Spinal cord (tissue), 10 donors: ENCODE measurements around the gene GOLGA6L7. TPM values are rescaled to one million over a fixed set of nuclear protein-coding genes. Genes with fewer than 3 reads are reported as not detected.
"Not testable (repeated sequence)": the region's sequence is repeated elsewhere in the genome, so short reads cannot be mapped to it uniquely, and the experiment has no call there.

Experiments
- DNase-seq, 6 donors: peaks; one replicate each; pipeline versions ENCODE4 v3.0.0 to v3.0.0-alpha.2; 2013 to 2015; ENCODE audit warnings: low spot score in 6 of 6, low read depth in 4 of 6
- H3K27ac ChIP-seq: one replicate; pipeline ENCODE4 v1.5.1; 2013; ENCODE audit warnings: low read depth, low read length, control low read depth
- H3K27me3 ChIP-seq: one replicate; pipeline ENCODE4 v1.6.1; 2013; ENCODE audit warnings: low read length; ENCODE audit not compliant: control insufficient read depth, insufficient read depth
- H3K36me3 ChIP-seq: one replicate; pipeline ENCODE4 v1.6.1; 2013; ENCODE audit warnings: low read length; ENCODE audit not compliant: control insufficient read depth, insufficient read depth
- H3K4me1 ChIP-seq: one replicate; pipeline ENCODE4 v1.6.1; 2013; ENCODE audit warnings: low read length; ENCODE audit not compliant: control insufficient read depth, insufficient read depth
- H3K4me3 ChIP-seq: one replicate; pipeline ENCODE4 v1.5.1; 2013; ENCODE audit warnings: low read depth, low read length, control low read depth
- H3K9me3 ChIP-seq: one replicate; pipeline ENCODE4 v1.6.1; 2013; ENCODE audit warnings: low read length; ENCODE audit not compliant: control insufficient read depth, insufficient read depth
- WGBS: methylation state at CpG from one replicate; pipeline ENCODE4 v1.1.5; 2013; ENCODE audit warnings: missing lambda C conversion rate; ENCODE audit not compliant: insufficient coverage; 5-methylcytosine and 5-hydroxymethylcytosine counted together
- polyA plus RNA-seq, 2 donors: library from polyadenylated mRNA; unstranded; fragments of 120-200 nt; gene quantifications; one replicate each; pipeline ENCODE4 v1.2.1, GENCODE V29; 2013; ENCODE audit not compliant: insufficient read length in 2 of 2
- total RNA-seq, 2 donors: library from RNA; depleted of rRNA in 1 of 2; stranded (reverse); fragments of 120-200 nt in 1 of 2; fragments of >200 nt in 1 of 2; gene quantifications; one replicate each; pipeline versions ENCODE4 v1.2.3 to v1.2.4, GENCODE V29; 2013 to 2014
- donor health status: healthy.

Gene GOLGA6L7
- total and polyA plus RNA-seq, 4 donors, result 1.5 to 4.7 TPM; not detected in 2

DNA sequence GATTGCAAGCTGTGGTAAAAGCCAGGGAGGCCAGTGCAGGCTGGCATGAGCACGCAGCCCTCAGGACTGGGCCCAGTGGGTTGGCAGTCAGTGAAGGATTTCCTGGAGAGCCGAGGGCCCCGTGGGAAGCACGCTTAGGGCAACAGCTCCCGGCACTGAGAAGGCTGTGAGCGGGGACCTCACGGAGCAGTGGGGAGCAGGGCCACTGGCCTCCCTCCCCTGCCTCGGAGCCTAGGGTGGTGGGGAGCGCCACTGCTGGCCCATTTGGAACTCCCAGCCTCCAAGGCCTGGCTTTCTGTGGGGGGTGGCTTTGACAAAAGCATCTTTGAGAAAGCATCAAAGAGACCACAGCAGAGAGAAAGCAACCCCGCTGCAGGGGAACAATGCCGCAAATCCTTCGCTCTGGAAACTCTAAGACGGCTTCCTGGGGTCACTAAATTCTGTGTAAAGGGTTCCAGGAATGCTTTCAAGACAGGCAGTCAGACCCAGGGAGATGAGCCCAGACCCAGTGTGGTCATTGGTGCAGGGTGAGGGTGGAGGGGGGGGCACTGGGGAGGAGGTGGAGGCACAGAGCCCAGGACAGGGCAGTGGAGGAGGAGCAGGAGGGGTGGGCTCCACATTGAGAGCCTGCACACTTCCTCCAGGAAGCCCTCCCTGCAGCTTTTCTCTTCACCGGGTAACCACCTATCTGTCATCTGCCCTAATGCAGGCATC is 27.8 kb upstream of the GOLGA6L7 start:
- no peak overlapping the region for H3K4me3 ChIP-seq
- H3K36me3 ChIP-seq, result no peaks in the 10 kb centered on the region
- no peaks in the 10 kb centered on the region for H3K9me3 ChIP-seq
- peaks cover 27% of the 10 kb centered on the region for H3K4me1 ChIP-seq
- DNase-seq, result peak in 2 of 6 donors; percentile 50 to 64
- no peaks in the 10 kb centered on the region for H3K27me3 ChIP-seq
- WGBS, result 31% methylated on average over 14 of the region's 14 CpGs
- no peak overlapping the region for H3K27ac ChIP-seq

GRCh38 chr15:28875461-28876000 is 27.1 kb upstream of the GOLGA6L7 start:
- DNase-seq, result no peak
- Histone ChIP-seq H3K27me3 (no peaks in the 10 kb centered on the region), H3K4me3 (no peak overlapping the region), H3K36me3 (no peaks in the 10 kb centered on the region), H3K4me1 (peaks cover 25% of the 10 kb centered on the region), H3K9me3 (no peaks in the 10 kb centered on the region), H3K27ac (no peak overlapping the region)
- 75% methylated on average over 2 of the region's 4 CpGs for WGBS

DNA sequence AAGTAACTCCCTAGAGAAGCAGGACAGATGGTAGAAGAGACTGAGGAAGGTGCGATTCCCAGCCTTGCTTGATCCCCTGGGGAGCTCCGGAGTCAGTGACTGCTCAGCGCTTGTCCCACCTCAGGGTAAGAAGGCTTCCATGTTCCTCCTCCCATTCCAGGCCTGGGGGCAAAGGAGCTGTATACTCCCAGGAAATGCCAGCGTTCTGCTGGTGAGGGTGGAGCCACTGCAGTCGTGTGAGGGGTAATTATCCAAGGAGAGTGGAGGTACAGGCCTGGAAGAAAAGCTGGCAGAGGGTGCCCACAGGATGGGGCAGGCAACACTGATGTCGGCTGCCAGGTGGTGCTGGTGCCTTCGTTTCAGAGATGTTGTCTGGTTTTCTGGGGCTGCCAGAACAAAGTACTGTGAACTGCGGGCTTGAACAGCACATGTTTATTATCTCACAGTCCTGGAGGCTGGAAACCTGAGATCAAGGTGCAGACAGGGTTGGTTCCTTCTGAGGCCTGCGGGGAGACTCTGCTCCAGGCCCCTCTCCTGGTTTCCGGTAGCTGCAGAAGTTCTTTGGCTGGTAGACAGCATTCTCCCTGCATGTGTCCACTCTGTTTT is 25.2 kb upstream of the GOLGA6L7 start:
- H3K27me3 ChIP-seq, result no peaks in the 10 kb centered on the region
- no peaks in the 10 kb centered on the region for H3K36me3 ChIP-seq
- 56% methylated on average over 10 of the region's 10 CpGs for WGBS
- H3K4me1 ChIP-seq, result peaks cover 25% of the 10 kb centered on the region
- H3K4me3 ChIP-seq, result no peak overlapping the region
- H3K27ac ChIP-seq, result no peak overlapping the region
- H3K9me3 ChIP-seq, result no peaks in the 10 kb centered on the region
- DNase-seq, result peak in 1 of 6 donors; percentile 76

GRCh38 chr15:28873006-28873405 is 24.6 kb upstream of the GOLGA6L7 start:
- 100% methylated on average over 5 of the region's 5 CpGs for WGBS
- no peak overlapping the region for H3K4me3 ChIP-seq
- H3K36me3 ChIP-seq, result no peaks in the 10 kb centered on the region
- no peak overlapping the region for H3K27ac ChIP-seq
- no peaks in the 10 kb centered on the region for H3K27me3 ChIP-seq
- H3K9me3 ChIP-seq, result no peaks in the 10 kb centered on the region
- H3K4me1 ChIP-seq, result peaks cover 28% of the 10 kb centered on the region
- DNase-seq, result no peak

DNA sequence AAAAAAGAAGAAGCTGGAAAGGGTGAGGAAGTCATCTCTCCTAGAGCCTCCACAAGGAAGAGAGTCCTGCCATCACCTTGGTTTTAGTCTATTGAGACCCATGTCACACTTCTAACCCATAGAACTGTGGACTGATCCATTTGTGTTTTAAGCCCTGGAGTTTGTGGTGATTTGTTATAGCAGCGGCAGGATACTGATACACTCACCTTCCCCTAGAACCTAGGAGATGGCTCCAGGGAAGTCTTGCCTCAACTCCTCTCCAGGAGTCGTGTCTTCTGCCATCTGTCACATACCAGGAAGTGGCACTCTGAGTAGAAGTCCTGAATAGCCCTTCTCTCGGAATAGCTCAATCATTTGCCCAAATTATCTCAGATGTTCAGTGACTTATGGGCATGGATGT is 22.7 kb upstream of the GOLGA6L7 start:
- Histone ChIP-seq H3K9me3 (no peaks in the 10 kb centered on the region), H3K27me3 (no peaks in the 10 kb centered on the region), H3K27ac (no peak overlapping the region), H3K36me3 (no peaks in the 10 kb centered on the region), H3K4me1 (peaks cover 18% of the 10 kb centered on the region), H3K4me3 (no peak overlapping the region)
- no CpG with 5 or more reads among the region's 3 CpGs for WGBS
- DNase-seq, result no peak

DNA sequence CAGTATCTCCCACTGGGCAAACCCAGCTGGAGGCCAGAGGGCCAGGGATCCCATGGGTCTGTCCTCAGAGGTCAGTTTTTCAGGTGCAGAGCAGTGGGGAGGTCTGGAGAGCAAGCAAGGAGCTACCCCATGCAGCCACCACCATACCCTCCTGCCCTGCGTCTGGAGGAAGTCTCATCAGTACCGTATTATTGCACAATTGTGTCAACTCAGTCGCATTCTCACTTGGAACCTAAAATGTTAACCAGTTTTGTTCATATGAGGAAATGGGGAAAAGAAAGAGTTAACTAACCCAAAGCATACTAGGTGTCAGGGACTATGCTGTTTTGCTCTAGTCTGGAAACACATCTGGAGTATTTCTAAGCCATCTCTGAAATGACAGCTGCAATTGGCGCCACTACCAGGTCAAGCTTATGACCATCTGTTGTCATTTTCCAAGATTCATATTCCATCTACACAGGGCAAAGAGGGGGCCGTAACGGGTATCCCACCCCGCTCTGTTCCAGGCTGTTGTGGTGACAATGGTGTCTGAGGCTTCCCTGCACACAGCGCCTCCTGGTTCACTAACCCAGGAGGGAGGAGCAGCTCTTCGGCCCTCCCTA is 20.4 kb upstream of the GOLGA6L7 start:
- WGBS, result no CpG with 5 or more reads among the region's 9 CpGs

DNA sequence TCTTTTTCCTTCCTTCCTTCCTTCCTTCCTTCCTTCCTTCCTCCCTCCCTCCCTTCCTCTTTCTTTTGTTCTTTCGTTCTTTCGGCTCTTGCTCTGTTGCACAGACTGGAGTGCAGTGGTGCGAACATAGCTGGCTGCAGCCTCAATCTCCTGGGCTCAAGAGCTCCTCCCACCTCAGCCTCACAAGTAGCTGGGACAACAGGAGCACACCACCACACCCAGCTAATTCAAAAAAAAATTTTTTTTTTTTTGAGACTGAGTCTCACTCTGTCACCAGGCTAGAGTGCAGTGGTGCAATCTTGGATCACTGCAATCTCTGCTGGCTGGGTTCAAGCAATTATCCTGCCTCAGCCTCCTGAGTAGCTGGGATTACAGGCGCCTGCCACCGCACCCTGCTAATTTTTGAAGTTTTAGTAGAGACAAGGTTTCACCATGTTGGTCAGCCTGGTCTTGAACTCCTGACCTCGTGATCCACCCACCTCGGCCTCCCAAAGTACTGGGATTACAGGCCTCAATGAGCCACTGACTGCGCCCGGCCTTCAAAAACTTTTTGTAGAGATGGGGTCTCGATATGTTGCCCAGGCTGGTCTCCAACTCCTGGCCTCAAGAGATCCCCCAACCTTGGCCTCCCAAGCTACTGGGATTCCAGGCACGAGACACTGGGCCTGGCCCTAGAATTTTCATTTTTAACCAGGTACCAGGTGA is 13.3 kb upstream of the GOLGA6L7 start:
- H3K4me1 ChIP-seq, H3K27me3 ChIP-seq, H3K36me3 ChIP-seq, H3K27ac ChIP-seq, DNase-seq, H3K4me3 ChIP-seq, H3K9me3 ChIP-seq: not testable (repeated sequence)
- 97% methylated on average over 11 of the region's 11 CpGs for WGBS

More for the DNA sequence above, 20.4 kb upstream of the GOLGA6L7 start:
- Histone ChIP-seq H3K4me1 (peaks cover 11% of the 10 kb centered on the region), H3K27ac (no peak overlapping the region), H3K27me3 (no peaks in the 10 kb centered on the region), H3K9me3 (no peaks in the 10 kb centered on the region), H3K4me3 (no peak overlapping the region), H3K36me3 (no peaks in the 10 kb centered on the region)
- DNase-seq, result no peak

- Histone ChIP-seq H3K27me3 (no peaks in the 10 kb centered on the region), H3K4me3 (no peak overlapping the region), H3K9me3 (no peaks in the 10 kb centered on the region), H3K27ac (no peak overlapping the region), H3K36me3 (peaks cover 15% of the 10 kb centered on the region), H3K4me1 (peaks cover 7% of the 10 kb centered on the region)
- no peak for DNase-seq
- 88% methylated on average over 13 of the region's 16 CpGs for WGBS
These were observed 12.6 kb upstream of the GOLGA6L7 start for GRCh38 chr15:28861031-28861534.

DNA sequence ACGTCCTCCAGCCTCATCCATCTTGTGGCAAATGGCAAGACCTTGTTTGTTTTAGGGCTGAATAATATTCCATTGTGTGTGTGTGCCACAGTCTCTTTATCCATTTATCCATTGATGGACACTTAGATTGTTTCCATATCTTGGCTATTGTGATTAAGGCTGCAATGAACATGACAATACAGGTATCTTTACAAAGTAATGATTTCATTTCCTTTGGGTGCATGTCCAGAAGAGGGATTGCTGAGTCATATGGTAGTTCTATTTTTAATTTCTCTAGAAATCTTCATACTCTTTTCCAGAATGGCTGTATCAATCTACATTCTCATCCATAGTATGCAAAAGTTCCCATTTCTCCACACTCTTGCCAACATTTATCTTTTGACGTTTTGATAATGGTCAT is 6.1 kb upstream of the GOLGA6L7 start:
- not testable (repeated sequence) for H3K4me1 ChIP-seq, DNase-seq, H3K27ac ChIP-seq, H3K9me3 ChIP-seq, H3K4me3 ChIP-seq, H3K27me3 ChIP-seq
- peaks cover 12% of the 10 kb centered on the region for H3K36me3 ChIP-seq
- WGBS, result no CpG with 5 or more reads among the region's 2 CpGs
